Ishikawa (cell line): Measurements from ENCODE around the gene RELT.

Experiments used
- EGR1 ChIP-seq: IDR thresholded peaks from 2 replicates; pipeline ENCODE4 v1.6.1; 2012
- EP300 ChIP-seq: IDR thresholded peaks from 2 replicates; pipeline ENCODE4 v1.6.1; 2012; ENCODE audit warnings: borderline replicate concordance
- FOXM1 ChIP-seq: IDR thresholded peaks from 2 replicates; pipeline ENCODE4 v1.6.1; 2012; ENCODE audit warnings: low read depth, borderline replicate concordance
- NFIC ChIP-seq: IDR thresholded peaks from 2 replicates; pipeline ENCODE4 v1.6.1; 2012
- RAD21 ChIP-seq: IDR thresholded peaks from 2 replicates; pipeline ENCODE4 v1.6.1; 2012; ENCODE audit warnings: low read depth
- TCF12 ChIP-seq: IDR thresholded peaks from 2 replicates; pipeline ENCODE4 v1.6.1; 2012; ENCODE audit warnings: low read depth
- TEAD4 ChIP-seq: IDR thresholded peaks from 2 replicates; pipeline ENCODE4 v1.6.1; 2012
- YY1 ChIP-seq: IDR thresholded peaks from 2 replicates; pipeline ENCODE4 v1.6.1; 2012; ENCODE audit warnings: low read depth
- ZBTB7A ChIP-seq: IDR thresholded peaks from 2 replicates; pipeline ENCODE4 v1.6.1; 2012; ENCODE audit warnings: low read depth
- TF ChIP-seq, protein P1 (sequence below): IDR thresholded peaks from 2 replicates; pipeline ENCODE4 v1.6.1; 2012; ENCODE audit warnings: low read depth, mild to moderate bottlenecking

The RELT gene

DNA sequence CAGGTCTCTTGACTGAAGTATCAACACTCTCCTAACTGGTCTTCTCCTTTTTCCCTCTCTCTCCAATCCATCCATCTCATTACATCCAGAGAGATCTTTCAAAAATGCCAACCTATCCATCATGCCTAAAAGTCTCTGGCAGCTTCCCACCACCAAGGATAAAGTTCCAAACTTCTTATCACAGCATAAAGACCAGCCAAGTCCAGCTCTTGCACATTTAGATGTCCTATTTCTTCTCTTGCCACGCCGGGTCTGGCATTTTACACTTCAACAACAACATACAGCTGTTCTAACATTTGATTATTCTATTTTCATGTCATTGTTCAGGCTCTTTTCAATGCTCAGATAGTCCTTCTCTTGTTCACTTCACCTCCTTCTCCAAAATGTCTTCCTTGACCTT is 70.6 kb downstream of the RELT start:
- TF ChIP-seq EP300 (no peak), TCF12 (no peak), EGR1 (no peak), ZBTB7A (no peak), TEAD4 (no peak), NFIC (no peak), RAD21 (no peak), FOXM1 (no peak), YY1 (no peak)
- TF ChIP-seq, protein P1, sequence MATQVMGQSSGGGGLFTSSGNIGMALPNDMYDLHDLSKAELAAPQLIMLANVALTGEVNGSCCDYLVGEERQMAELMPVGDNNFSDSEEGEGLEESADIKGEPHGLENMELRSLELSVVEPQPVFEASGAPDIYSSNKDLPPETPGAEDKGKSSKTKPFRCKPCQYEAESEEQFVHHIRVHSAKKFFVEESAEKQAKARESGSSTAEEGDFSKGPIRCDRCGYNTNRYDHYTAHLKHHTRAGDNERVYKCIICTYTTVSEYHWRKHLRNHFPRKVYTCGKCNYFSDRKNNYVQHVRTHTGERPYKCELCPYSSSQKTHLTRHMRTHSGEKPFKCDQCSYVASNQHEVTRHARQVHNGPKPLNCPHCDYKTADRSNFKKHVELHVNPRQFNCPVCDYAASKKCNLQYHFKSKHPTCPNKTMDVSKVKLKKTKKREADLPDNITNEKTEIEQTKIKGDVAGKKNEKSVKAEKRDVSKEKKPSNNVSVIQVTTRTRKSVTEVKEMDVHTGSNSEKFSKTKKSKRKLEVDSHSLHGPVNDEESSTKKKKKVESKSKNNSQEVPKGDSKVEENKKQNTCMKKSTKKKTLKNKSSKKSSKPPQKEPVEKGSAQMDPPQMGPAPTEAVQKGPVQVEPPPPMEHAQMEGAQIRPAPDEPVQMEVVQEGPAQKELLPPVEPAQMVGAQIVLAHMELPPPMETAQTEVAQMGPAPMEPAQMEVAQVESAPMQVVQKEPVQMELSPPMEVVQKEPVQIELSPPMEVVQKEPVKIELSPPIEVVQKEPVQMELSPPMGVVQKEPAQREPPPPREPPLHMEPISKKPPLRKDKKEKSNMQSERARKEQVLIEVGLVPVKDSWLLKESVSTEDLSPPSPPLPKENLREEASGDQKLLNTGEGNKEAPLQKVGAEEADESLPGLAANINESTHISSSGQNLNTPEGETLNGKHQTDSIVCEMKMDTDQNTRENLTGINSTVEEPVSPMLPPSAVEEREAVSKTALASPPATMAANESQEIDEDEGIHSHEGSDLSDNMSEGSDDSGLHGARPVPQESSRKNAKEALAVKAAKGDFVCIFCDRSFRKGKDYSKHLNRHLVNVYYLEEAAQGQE: no peak
